Measurements from ENCODE around the gene PALLD.
"Not testable (repeated sequence)": the region's sequence is repeated elsewhere in the genome, so short reads cannot be mapped to it uniquely, and the experiment has no call there.

The PALLD gene

DNA sequence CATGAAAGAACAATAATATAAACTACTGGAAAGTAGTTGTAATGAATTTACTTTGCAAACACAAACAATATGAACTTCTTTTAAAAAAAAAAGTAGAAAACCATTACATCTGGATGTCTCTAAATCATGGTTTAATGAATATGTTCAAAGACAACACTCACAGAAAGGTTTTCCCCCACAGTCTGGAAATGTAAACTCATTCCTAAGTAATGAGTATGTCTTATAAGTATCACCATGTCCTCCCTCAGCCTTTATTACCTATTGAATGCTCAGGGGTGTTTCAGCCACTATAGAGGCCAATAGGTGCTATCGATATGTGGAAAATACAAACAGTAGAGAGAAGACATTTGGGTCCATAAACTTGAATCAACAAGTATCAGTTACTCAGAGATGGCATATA, 186.7 kb downstream of the PALLD start:
- no peak for DNase-seq

DNA sequence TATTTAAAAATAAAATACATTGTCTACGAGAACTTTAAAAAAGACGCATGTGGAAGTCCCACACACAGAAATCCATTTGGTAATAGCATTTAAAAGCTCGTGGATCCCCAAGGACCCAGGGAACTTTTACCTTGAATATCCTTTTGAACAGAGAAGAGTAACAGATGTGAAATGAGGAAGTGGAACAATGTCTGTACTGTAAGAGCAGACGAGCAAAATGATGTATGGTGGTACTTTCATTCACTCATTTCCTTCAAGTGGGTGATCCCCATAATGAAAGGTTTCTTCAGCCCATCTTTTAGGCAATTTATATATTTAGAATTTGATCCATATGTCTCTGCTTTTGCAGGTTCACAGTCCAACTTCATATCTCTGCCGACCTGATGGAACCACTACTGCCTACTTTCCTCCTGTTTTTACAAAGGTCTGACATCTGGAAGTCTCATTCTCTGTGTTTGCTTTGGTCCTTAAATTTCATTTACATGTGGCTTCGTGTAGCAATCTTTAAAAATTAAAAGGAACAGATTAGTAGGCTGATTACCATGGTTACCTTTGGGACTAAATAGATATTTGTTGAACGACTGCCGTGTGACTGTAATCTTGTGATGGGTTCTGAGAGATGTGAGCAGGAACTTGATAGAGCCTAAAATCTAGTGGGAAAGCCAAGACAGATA, 188.4 kb downstream of the PALLD start:
- DNase-seq, result no peak

DNA sequence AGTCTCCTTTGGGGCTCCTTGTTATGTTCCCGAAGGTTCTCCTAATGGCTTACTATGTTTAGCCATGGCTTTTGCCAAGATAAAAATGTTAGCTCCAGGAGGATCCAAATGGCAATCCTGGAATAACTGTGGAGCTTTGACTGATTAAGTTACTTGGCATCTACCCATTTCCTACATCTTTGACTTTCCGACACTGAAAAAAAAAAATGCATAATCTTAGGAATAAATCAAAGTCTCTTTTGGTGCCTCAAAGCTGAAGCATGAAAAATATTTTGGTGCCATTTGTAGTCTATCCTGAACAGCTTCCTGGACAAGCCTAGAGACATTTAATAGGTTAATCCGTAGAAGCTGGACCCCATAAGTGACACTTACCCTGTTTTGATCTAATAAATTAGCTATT, 191.7 kb downstream of the PALLD start:
- no peak for DNase-seq

DNA sequence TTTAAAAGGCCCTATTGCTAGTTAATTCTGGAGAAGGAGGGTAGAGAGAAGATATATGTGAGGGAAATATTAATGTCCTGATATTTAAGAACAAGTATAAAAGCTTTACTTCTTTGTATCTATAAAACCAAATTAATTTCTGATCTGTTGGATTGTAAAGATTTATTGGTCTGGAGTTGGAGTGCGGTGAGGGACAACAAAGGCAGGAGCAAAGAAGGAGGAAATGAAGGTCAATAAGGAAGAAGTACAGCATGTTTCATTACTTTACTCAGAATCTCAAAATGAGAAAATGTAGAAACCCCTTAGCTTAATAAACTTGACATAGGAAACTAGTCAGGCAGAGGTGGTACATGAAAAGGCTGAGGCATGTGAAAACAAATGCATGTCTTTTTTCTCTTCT, 192.9 kb downstream of the PALLD start:
- DNase-seq, result no peak

DNA sequence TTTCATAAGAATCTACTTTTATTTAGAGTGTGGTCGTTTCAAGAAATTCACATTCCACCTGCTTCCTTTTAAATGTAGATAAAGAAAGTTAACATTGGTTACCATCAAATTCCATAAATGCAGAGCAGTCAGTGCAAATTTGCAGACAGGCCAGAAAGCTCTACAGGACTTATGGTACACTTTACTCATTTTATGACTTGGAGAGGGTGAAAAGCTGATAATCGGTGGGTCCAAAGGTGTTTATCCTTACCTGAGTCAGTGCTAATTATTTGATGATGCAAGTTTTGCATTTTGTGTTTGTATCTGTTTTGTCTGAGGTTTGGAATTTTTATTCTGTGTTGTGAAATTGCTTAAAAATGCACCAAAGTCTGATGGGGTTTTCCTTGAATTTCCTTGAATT, 193.3 kb downstream of the PALLD start:
- no peak for DNase-seq

DNA sequence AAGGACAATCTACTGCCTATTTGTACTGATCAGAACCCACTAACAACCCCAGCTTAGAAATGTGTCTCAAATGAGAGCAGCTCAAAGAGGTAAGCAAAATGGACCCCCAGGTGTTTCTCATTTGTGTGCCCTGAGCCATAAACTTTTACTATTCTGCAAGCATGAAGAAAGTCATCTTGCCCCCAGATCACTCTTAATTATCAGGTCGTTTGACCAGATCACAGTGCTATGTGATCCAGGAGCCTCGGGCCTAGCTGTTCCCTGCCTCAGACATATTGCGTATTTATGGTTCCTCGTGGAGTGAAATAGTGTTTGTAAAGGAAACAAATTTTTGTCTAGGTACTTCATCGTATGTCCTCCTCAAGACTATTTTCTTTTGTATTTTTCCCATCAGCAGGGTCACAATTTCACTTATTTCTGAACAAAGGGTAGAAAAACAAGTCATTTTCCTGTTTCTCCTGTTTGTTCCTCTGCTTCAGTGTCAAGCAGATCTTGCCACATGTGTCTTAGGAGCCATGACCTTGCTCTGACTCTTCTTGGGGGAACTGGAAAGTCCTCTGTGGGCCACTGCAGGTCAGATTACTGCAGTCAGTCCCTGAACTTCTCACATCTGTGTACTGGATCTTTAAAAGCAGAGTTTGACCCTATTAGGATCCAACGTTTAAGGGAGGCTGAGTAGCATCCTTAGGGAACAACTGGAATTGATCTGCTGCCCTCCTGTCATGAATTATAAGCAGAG, 194.9 kb downstream of the PALLD start:
- DNase-seq, result no peak

DNA sequence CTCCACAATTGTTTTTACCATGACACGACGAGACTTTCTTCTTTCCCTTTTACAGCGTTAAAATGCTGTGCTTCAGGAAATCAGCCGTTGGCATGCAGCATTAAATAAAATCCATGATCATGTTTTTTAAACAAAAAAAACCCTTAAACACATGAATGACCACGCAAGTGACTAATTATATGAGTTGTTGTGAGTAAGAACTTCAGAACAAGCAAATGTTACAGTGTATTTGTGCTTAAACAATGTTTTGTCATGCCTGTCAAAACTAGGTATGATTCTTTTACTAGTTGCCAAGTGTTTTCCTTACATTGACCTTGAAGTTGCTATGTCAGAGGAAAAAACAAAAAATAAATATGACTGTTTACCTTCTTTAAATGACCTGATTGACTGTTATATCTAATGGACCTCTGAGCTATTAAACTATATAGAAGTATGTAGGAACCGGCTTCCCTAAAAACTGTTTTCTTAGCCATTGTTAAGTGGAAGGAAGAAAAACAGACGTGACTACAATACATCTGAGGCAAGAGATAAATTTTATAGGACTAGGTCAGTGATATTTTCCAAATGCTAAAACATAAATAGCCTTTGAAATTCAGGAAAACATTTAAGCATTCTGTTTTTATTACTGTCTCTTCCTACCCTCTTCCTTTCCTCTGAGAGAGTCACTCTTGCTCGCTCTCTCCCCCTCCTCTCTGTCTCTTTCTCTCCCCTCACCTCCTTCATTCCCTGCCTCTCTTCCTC, 197.1 kb downstream of the PALLD start:
- no peak for DNase-seq

DNA sequence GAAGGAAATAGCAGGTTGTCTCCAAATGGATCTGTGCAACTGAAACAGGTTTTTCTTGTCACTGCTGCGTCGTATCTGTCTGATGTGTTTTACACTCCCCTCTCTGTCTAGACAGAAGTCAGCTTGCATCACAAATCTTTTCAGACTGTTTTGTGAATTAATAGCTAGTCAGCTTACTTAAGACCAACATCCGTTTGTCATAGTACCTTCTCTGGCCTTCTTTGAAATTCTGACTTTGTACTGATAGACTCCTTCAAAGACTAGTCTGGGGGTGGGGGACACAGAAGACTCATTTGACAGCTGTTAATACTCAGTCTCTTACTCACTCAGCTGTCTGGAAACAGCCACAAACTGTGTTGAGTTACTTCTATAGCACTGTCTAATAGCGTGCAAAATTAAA, 197.8 kb downstream of the PALLD start:
- no peak for DNase-seq

DNA sequence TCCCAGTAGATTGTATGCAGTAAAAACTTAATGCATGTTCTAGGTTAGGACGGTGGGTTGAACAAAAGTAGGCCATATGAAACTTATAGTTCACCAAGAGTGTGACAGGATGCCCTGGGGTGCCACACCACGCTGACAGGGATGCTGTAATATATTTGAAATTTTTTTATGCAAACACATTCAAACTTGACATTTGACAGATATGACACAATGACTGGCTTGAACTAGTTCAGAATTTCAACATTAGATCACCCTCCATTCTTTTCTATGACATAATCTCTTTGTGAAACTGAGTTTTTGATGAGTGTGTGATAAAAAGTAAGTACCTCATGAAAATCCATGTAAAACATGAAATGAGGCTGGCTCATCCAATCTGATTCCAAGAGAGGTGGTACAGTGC, 198.4 kb downstream of the PALLD start:
- DNase-seq, result no peak

DNA sequence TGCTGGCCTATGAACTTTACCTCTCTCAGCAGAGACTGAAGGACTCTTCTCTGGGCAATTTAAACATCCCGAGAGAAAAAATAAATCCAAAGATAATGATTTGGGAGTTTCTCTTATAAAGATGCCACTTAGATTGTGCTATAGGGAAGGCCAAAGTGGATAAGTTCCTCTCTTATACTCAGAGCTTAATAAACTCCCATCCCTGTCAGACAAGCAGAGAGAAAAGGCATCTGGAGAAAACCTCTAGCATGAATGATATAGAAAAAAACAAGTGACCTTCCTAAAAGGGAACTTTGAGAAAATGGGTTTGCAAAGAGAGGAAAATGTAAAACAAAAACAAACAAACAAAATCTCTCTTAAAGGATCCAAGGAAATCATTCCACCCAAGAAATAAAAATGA, 199.4 kb downstream of the PALLD start:
- no peak for DNase-seq

DNA sequence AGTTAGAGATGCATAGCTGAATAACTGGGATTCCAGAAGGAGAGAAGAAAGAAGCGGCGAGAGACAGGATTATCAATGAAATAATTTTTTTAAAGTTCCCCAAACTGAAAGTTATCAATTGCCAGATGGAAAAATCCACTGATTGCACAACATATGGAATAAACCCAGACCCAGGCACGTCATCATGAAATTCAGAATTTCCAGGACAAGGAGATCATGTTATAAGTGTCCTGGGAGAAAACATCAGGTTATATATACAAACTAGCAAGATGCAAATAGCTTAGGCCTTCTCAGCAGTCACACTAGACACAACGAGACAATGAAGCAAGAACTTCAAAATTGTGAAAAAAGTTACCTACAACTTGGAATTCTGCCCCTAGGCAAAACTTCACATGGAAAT, 200.0 kb downstream of the PALLD start:
- no peak for DNase-seq

DNA sequence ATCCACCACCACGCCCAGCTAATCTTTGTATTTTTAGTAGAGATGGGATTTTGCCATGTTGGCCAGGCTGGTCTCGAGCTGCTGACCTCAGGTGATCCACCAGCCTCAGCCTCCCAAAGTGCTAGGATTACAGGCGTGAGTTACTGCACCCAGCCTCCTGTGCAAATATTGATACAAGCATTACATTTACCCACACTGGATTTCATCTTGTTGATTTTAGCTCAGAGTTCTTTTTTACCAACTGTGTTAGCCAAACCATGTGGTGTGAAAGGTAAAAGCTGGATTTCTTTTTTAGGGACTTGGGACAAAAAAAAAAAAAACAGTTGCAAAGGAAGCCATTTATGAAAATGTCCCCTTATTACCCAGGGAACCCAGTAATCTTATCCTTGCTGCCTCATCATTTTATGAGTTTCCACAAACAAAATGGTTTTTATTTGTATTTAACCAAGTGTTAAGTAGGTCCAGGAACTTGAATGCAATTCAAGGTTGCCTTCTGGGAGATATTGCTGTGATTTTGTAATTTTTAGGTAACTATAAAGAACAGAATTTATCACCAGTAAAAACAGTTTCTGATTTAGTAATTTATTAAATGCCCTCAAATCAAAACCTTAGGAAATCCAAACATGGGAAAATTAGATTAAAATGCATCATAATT, 202.5 kb downstream of the PALLD start:
- DNase-seq, result no peak

DNA sequence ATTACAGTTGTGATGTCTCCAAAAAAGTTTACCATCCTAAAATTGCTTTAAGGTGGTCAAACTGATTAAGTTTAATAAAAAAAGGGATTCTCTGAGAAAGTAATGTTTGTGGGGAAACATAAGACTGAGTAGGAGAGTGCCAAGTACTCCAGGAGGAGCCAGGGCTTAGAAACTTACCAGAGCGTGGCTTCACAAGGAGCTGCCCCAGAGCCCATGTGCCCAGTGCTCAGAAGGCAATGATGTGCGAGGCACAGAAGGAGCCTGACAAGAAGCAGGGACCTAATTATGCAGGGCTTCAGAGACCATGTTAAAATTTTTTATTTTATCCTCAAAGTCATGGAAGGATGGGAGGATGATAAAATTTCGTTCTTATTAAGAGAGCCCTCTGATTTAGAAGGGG, 204.2 kb downstream of the PALLD start:
- no peak for DNase-seq

DNA sequence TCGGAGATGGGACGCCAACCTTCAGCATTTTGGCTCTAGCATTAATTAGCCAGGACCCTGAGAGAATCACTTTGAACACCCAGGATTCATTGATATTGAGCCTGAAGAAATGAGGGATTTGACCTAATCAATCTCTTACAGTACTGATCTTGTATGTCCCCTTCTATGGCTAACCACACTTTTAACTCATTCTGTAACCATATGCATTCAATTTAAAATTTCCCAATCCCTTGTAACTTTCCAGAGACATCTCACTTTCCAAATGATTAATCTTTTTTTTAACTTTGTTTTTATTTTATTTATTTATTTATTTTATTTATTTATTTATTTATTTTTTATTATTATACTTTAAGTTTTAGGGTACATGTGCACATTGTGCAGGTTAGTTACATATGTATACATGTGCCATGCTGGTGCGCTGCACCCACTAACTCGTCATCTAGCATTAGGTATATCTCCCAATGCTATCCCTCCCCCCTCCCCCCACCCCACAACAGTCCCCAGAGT, 205.8 kb downstream of the PALLD start:
- DNase-seq, result not testable (repeated sequence)

DNA sequence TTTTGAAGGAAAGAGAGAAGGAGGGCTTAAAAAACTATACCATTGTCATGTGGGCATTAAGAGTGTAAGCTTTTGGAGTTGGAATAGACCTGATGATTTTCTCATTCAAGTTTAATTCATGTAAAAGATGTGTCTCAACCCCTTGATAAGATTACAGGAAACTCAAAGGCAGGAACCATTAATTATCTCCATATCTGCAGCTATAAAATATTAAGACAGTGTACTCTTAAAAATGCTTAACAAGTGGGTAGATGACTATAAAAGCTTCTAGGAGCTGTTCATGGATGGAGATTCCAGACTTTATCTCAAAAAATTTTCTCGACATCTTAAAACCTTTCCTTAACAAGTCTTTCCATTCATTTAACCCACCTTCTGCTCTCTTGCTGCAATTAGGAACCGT, 208.3 kb downstream of the PALLD start:
- DNase-seq, result no peak

DNA sequence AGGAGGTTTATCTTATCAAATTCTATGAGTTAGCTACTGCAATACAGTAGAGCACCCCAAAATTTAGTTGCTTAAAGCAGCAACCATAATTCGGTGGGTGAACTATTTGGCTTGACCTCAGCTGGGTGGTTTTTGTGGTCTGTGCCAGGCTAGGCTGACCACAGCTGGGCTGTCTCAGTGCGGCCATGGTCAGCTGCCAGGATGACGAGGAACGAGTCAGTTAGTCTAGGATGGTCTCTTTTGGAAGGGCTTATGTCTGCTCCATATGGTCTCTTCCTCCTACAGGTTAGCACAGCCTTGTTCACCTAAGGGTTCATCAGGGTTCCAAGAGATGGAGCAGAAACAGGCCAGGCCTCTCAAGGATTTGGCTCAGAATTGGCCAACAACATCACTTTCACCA, 210.4 kb downstream of the PALLD start:
- DNase-seq, result no peak

DNA sequence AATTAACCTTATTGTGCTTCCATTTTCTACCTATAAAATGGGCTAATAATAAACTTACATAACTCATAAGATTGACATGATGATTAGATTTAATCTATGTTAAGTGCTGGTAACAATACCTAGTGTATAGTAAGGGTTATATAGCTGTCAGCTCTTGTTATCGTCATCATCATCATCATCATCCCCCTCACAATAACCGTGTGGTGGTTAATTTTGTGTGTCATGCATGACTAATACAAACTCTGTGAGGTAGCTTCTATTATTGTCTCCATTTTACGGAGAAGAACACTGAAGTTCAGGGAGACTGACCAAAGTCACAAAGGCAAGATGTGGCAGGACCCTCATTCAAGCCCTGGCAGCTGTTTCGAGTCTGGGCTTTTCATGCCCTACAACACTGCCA, 211.3 kb downstream of the PALLD start:
- DNase-seq, result no peak

DNA sequence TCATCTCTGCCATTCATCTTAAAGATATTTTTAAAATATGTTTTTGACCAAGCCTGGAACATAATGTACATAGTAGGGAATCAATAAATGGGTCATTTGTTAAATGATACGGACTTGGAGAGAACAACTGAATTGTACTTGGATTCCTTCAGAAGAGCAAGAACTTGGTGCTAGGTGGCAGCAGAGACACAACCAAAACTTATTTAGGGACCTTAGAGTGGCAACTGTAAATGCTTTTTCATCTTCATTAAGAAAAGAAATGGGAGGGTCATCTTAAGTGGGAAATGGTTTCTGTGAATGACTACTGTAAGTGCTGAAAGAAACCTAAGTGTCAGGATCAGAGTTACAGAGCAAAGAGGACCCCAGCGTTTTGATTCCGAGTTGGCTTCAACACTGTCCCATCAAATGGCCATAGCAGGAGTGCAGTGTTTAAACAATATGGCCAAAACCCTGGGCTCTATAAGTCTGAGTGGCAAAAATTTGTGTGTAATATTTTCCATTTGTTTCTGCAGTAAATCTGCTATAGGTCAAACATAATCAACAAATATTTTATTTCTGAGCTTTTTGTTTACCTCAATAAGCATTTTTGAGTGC, 213.6 kb downstream of the PALLD start:
- no peak for DNase-seq

DNA sequence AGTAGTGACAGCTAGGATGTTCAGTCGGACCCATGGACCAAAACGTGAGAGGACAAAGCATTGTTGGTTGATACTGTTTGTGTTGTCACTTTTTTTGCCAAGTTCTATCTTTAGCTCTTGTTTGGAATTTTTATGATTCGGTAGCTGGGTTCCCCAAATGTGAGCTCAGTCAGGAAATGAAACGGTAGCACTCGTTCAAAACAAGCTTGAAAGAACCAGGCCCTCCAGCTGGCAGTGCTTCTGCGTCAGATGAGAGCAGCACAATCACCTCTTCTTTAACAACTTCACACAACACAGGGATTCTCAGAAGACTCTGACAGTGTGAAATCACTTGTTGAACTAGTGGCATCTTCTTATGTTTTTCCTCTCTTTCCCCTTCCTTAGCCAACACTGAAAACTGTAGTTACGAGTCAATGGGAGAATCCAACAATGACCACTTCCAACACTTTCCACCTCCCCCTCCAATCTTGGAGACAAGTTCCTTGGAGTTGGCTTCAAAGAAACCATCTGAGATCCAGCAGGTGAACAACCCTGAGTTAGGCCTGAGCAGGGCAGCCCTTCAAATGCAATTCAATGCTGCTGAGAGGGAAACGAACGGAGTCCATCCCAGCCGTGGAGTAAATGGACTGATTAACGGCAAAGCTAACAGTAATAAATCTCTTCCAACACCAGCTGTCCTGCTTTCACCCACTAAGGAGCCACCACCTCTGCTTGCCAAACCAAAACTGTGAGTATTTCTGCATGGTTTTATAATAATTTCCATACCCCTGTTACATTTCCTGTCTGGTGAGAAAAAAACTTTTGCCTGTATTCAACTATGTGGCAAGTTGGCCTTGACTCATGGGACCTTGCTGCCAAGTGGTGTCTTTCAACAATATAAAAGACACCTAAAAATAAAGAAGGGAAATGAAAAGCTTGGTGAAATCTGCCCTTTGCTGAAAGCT, 214.6 kb downstream of the PALLD start:
- no peak for DNase-seq

DNA sequence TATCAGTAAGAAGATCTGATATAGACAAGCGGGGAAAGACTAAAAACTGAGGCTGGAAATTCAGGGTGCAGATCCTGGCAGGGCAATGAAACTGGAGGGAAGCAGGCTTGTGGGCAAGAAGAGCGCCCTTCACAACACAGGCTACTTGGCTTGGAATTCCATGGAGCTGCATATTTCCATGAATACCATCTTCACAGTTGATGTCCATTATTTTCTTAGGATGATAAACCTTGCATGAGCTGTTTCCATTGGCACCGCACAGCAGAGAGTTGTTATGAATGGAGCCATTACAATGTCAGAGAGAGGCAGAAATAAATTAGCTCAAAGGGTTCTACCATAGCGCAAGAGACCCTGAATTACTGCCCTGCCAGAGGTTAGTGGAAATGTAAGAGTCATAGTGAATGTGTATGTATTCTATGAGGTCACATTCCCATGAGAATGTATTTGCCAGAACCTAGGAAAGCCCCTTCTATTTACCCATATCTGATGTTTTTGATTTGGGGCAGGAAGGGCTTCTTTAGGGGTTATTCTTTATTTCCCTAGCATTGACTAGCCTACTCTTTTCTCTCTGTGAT, 215.6 kb downstream of the PALLD start:
- no peak for DNase-seq

DNA sequence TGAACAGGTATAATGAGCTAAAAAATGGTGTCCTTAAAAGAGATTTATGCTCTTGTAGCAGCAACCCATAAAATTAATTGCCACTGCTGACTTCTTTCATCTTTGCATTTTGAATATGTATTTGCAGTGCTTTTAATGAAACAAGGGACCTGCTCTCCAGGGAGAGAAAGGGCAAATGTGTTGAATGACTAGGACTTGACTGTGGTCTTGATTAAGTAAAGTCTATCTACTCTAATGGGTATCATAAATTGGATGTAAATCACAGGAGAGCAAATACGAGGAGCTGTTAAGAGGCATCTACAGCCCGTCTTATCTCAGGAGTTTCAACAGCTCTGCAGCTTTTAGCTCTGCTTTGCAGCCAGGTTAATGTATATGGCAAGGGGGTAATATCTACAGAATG, 216.4 kb downstream of the PALLD start:
- no peak for DNase-seq
